GM21423 (cell line): ENCODE data around the gene OSER1.
"Not testable (repeated sequence)": the region's sequence is repeated elsewhere in the genome, so short reads cannot be mapped to it uniquely, and the experiment has no call there.

Experiments
- ATAC-seq: cut with Tn5 transposase; IDR thresholded peaks from one replicate; pipeline ENCODE4 v1.9.1; 2021; ENCODE audit warnings: mild to moderate bottlenecking, moderate library complexity; ENCODE audit not compliant: unreplicated experiment

OSER1 gene

DNA sequence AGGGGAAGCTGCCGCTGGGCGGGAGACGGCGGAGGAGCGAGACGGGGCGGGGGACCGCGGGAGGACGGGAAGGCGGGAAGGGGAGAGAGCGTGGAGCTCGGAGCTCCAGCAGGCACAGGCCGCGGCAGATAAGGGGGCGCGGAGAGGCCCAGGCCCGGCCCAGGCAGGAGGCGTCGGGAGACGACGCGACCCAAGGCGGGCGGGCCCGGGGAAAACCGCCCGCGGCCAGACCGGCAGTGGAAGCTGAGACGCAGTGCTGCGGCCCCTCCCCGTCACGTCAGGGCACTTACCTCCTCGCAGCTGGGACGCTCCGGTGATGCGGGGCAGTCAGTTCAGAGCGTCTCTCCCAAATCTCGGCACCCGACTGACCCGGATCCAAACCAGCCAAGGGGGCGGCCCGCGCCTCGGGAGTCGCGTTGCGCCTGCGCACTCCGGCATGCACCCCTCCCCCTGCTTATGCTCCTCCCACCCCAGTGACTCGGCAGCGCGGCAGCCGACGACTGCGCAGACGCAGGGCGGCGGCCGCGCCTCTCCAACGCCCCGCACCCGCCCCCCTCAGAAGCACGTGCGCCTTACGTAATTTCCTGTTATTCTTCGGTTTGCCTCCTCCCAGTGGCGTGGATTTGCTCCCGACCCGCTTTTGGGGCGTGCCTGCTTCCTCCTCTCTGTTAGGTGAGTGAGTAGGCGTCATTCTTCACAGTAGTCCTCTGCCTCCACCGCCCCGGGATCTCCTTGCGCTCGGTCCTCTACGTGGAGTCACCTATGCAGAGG, at the start of gene OSER1:
OSER1 (minus strand) TSS at position 366 of the 771 bp plus-strand sequence. CDS start 3,814 bp downstream, outside the sequence.
- ATAC-seq: peak; percentile 82

DNA sequence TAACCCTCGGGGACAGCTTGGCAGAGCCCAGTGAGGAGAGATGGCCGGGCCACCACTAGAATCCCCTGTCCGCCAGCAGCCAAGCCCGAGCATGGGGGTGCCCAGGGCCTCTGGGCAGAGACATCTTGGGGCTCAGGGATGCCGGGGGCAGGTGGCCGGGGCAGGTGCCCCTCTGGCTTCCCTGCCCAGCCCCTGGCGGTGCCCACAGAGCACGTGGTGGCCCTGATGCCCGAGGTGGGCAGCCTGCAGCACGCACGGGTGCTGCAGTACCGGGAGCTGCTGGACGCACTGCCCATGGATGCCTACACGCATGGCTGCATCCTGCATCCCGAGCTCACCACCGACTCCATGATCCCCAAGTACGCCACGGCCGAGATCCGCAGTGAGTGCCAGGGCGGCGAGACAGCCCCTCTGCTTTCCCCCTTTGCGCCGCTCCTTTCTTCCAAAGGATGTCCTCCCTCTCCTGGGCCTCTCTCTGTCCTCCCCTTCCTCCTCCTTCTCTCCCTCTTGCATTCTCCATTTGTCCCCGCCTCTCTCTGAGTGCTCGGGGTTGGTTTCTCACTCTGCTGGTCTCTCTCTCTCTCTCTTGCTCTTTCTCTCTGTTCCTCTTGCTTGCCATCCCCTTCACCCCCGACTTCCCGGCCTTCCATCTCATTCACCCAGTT, 47.8 kb upstream of the OSER1 start:
- no peak for ATAC-seq

DNA sequence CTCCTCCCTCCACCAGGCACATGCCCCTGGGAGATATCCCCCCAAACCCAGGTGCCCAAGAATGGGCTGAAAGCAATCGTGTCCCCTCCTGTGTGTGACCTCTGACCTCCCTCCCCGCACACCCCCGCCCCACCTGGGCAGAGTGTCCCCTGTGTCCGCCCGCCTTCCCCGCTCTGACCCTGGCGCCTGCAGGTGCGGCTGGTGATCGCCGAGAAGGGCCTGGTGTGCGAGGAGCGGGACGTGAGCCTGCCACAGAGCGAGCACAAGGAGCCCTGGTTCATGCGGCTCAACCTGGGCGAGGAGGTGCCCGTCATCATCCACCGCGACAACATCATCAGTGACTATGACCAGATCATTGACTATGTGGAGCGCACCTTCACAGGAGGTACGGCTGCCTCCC, 46.4 kb upstream of the OSER1 start:
- no peak for ATAC-seq

DNA sequence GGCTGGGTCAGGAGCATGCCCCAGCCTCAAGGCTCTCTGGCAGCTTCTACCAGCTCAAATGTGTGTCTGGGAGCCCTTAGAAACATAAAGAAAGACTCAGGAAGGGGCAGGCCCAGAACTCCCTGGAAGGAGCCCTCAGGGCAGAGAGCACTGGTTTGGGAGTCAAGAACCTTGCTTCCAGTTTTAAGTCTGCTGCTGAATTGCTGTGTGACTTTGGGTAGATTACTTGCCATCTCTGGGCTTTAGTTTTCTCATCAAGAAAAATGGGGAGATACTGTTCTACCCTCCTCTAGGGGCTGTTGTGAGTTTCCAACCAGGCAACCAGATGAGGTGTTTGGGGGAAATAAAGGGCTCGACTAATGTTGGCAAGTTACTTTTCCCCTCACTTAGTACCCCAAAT, 45.4 kb upstream of the OSER1 start:
- no peak for ATAC-seq

DNA sequence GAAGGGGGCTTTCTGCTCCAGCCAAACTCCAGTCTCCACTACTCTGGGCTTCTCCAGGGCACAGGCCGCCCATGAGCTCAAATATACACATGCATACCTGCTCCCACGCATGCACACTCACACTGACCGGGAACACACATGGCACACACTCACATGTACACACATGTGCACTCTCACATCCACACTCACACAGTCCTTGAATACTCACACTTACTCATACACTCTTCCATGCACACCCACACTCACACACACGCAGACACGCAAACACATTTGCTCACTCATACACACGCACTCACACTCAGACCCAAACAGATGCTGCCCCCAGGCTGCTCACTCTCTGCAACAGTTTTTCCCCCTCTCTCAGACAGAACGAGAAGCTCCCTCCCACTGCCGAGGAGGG, 43.5 kb upstream of the OSER1 start:
- ATAC-seq: no peak

DNA sequence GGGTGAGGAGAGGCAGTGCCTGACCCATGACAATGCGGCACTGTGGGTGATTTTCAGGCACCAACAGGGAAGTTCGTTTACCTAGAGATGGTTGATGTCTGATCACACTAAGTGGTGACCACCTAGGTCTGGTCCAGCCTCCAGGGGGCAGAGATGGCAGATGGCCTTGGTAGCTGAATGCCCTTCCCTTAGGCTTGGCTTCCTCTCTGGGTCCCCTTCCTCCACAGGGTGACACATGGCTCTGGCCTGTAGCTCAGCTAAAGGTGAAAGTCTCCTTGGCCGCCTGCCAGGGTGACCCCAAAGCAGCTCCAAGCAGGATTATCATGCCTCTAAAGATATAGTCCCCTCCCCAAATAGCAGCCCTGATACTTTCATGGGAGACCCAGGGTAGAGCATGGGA, 43.0 kb upstream of the OSER1 start:
- ATAC-seq: no peak

DNA sequence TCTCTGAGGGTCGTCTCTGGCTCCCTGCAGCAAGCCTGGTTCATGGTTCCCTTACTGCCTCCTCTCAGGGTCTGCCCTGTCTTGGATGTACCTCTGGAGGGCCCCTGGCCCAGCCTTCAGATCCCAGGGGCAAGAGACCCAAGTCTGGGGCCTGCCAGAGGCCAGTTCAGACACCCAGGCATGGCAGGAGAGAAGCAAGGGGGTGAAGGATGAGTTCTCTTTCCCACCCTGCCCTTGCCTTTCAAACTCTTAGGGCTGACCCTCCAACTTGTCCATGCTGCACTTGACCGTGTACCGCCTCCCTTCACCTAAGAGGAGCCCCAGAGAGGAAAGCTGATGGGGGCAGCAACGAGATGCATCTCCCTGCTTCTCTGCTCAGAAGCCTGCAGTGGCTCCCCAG, 40.7 kb upstream of the OSER1 start:
- no peak for ATAC-seq

DNA sequence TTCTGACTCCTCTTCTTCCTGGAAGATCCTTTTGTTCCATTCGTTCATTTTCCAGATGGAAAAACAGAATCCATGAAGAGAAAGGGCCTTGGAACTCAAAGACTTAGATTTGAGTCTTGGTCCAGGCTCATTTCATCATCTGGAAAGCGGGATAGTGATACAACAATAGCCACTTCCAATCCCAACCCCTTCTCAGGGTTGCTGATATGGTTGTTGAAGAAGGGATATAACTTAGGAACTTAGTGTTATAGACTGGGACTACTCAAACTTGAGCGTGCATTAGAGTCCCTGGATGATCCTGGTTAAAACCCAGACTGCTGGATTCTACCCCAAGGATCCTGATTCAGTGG, 37.8 kb upstream of the OSER1 start:
- no peak for ATAC-seq

DNA sequence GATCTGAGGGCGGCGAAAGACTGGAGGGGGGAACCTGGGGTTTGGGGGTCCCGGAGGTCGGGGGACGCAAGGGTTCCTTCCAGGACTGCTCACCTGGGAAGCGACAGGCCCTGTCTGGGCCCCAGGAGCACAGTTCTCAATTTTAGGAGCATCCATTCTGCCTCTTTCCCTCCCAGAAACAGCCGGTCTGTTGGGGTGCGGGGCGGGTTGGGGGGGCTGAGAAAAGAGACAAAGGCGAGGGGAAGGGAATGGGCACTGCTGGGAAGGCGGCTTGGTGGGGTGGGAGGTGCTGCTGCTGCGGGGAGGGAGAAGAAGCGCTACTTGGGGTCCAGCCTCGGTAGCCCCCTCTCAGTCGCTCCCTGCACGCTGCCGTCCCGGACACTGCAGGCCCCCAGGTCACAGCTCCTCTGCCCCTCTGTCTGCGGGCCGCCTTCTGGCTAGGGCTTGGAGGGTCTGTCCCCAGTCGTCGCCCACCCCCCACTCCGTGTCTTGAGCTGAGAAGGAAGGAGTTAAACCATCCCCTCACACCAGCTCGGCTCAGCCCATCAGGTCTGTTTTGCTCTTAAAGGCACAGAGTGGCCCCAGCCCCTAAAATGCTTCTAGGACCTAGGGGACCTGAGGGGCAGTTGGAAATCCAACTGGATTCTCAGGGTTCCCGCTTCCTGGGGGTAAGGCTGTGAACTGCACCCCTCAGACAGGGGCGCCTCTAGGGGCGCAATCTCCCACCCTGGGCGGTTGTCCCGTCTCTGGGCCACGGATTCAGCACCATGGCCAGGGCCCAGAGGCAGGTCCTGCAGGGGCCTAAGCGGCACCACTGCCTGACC, 37.2 kb upstream of the OSER1 start:
- ATAC-seq: no peak

DNA sequence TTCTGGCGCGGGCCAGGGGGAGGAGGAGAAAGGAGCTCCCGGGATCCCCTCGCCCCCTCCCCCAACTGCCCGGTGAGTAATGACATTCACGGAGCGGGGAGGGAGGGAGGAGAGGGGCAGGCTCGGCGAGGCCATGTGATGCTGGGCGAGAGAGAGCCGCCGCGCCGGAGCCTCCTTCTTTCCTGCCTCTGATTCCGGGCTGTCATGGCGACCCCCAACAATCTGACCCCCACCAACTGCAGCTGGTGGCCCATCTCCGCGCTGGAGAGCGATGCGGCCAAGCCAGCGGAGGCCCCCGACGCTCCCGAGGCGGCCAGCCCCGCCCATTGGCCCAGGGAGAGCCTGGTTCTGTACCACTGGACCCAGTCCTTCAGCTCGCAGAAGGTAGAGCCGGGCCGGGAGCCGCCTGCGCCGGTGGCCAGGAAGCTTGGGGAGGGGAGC, 36.6 kb upstream of the OSER1 start, which contains the start of gene GDAP1L1:
GDAP1L1 (plus strand) TSS at position 178 of the 441 bp plus-strand sequence; CDS start at position 205, 27 bp downstream.
- ATAC-seq: no peak

DNA sequence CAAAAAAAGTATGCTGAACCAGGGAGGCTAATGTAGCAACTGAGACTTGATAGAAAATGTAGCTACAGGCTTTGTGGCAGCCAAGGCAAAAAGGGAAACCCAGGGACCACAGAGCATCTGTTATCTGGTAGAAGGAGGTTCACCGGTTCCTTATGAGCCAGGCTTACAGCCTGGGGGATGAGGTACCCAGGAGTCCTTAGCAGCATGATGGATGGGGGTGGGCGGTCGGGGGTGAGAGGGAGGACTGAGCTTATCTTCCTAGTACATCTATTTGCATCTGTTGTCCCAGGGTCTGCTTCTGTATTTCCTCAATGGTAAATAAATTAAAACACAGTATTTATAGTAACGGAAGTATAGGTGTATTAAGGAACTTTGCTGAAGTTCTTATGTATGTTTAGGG, 35.4 kb upstream of the OSER1 start:
- no peak for ATAC-seq

DNA sequence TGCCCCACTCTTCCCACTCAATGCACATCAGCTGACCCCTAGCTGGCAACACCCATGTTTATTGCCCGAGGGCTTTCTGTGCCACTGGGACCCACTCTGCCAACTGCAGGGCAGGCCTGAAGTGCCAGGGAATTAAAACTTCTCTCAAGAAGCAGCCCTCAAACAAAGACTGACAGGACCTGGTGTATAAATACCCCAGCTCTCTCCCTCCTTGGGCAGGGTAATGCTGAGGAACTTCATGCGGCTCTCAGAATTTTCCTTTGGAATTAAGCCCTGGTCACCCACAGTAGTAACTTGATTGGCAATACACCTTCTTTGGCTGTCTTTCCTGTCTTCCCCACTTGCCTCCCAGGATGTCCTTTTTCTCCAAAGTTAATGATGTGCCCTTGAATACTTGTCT, 31.2 kb upstream of the OSER1 start:
- no peak for ATAC-seq

DNA sequence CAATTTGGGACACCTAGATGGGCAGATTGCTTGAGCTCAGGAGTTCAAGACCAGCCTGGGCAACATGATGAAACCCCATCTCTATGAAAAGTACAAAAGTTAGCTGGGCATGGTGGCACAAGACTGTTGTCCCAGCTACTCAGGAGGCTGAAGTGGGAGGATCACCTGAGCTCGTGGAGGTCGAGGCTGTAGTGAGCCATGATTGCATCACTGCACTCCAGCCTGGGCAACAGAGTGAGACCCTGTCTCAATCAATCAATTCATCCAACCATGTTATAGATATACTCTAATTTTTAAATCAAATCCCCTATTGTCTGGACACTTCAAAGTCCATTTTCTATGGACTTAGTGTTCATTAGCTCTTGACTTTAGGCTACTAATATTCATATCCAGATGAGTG, 26.3 kb upstream of the OSER1 start:
- ATAC-seq: not testable (repeated sequence)

DNA sequence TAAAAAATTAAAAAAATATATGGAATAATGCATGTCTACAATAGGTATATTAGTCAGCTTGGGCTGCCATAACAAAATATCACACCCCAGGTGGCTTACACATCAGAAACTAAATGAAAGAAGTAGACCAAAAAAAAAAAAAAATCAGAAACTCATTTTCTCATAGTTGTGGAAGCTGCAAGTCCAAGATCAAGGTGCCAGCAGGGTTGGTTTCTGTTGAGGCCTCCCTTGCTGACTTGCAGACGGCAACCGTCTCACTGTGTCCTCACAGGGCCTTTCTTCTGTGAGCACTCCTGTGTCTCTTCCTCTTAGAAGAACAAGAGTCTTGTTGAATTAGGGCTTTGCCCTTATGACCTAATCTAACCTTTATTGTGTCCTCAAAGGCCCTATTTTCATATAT, 25.1 kb upstream of the OSER1 start:
- no peak for ATAC-seq

DNA sequence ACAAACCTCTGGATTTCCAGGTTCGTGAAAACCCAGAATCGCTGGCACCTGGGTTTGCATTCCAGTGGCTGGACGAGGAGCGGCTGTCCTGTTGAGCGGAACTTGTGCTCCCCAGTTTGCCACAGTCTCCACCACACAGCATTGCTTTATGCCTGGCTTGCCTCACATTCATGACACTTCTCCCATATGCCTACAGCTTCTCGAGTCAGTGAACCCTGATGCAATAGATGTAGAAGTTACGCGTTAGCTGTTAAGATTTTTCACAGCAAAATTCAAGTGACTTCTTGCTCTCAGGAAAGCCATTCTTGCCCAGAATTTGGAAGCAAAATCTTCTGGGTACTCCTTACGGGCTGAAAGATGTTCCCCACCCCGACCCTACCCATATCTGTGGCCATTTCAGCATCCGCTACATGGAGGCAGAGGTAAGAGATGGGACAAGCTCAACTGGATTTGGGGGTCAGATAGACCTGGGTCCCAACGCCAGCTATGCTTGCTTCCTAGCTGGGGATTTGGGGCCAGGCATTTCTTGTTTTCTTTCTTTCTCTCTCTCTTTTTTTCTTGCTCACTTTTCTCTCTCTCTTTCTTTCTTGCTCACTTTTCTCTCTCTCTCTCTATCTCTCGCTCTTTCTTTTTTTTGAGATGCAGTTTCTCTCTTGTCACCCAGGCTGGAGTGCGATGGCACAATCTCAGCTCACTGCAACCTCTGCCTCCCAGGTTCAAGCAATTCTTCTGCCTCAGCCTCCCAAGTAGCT, 24.2 kb upstream of the OSER1 start:
- no peak for ATAC-seq

DNA sequence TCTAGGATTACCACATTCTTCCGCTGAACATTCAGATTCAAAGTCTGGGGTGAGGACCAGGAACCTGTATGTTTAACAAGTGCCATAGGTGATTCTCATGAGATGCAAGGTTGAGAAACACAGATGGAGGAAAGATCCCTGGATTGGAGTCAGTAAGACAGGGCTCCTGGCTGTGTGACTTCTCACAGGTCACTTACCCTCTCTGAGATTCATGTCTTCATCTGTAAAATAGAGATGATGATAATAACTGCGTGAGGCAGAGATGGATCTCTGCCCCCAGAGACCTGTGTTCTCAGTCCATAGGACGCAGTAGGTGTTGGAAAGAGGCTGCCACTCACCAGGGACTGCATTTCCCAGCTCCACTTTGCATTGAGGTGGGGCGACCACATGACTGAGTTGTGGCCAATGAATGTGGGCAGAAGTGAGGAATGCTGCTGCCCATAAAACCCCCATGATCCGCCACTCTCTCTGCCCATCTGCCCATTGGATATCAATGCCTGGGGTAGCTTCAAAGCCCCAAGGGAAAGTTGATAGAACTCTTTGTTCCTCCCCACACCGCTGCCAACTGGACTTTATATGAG, 23.0 kb upstream of the OSER1 start:
- ATAC-seq: no peak

DNA sequence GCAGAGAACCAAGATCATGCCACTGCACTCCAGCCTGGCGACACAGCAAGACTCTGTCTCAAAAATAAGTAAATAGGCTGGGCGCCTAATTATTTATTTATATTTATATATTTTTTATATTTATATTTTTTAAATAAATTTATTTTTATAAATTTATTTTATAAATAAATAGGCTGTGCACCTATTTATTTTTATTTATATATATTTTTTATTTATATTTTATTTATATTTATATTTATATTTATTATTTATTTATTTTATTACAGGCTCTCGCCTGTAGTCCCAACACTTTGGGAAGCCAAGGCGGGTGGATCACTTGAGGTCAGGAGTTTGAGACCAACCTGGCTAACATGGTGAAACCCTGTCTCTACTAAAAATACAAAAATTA, 21.9 kb upstream of the OSER1 start:
- ATAC-seq: not testable (repeated sequence)

DNA sequence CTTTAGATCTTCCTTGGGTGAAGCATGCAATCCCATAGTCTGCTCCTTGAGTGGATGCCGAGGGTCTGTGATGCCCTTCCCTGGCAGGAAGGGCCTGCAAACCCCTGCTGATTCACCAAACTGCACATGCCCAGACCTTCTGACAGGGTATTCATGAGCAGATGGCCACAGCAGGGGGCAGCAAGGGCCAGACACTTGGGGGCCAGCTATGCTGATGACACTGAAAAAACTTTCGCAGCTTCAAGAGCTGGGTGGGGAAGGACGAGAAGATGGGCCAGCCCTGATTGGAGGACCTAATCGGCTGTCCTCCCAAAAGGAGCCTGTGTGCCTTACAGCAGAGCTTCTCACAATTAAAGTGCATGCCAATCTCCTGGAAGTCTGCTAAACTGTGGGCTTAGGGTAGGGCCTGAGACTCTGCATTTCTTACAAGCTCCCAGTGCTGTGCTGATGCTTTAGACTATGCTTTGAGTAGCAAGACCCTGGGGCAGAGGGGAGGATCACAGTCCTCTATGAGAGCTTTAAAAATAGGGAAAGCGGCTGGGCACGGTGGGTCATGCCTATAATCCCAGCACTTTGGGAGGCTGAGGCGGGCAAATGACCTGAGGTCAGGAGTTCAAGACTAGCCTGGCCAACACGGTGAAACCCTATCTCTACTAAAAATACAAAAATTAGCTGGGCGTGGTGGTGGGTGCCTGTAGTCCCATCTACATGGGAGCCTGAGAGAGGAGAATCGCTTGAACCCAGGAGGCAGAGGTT, 21.3 kb upstream of the OSER1 start:
- no peak for ATAC-seq

DNA sequence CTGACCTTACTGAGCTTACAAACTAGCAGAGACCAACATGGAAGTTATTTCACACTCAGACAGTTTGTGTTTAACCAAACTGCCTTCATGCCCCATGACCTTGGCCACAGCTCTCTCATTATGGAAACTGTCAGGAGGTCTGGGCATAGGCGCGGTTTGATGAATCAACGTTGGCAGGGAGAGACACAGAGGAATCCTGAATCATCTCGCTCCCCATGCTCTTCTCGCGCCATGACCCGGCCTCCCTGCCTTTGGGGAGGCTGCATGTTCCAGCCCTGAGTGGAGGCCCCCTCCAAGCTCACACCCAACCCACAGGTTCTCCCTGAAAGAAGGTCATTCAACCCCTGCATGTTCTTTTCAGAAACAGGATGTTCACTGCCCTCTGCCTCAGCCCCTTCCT, 20.6 kb upstream of the OSER1 start:
- no peak for ATAC-seq
